IMR-90 (cell line): ENCODE data around the gene RAPGEF2. TPM values are rescaled to one million over a fixed set of nuclear protein-coding genes. Genes with fewer than 3 reads are reported as not detected.

ENCODE experiments used
- ATAC-seq: fragments of 200-7000 bp; cut with Tn5 transposase; 2 replicates; pipeline ENCODE4 v1.9.1; 2020; ENCODE audit warnings: low read depth, mild to moderate bottlenecking, moderate library complexity
- BruUV-seq: library from RNA; stranded (reverse); fragments of 400-500 nt; replicated peaks from 2 replicates; lab custom pipeline; 2021; lab: Mats Ljungman, UMichigan
- CTCF ChIA-PET: fragments of 300-600 bp; formaldehyde crosslinking; extraction: SDS; loops from one replicate; lab custom pipeline; 2021; ENCODE audit warnings: antibody characterized with exemption; lab: Yijun Ruan, JAX
- POLR2A ChIA-PET: fragments of 300-600 bp; sonication (Branson Sonifier 250); formaldehyde crosslinking; loops from one replicate; lab custom pipeline; 2022; ENCODE audit warnings: antibody characterized with exemption; ENCODE audit not compliant: unreplicated experiment; lab: Charles Lee
- DNase-seq: peaks from one replicate; pipeline ENCODE4 v3.0.0; 2013
- H2AFZ ChIP-seq: replicated peaks from 2 replicates; pipeline ENCODE3; 2013; ENCODE audit warnings: low read length, mild to moderate bottlenecking; ENCODE audit not compliant: poor library complexity
- H2AK5ac ChIP-seq: 2 replicates; pipeline ENCODE4 v1.6.1; 2013; ENCODE audit warnings: low read depth, low read length, inconsistent platforms
- H2AK9ac ChIP-seq: replicated peaks from 2 replicates; pipeline ENCODE3; 2013; ENCODE audit warnings: mild to moderate bottlenecking, low read depth, low read length, moderate library complexity; ENCODE audit not compliant: poor library complexity
- H2BK120ac ChIP-seq: 2 replicates; pipeline ENCODE4 v1.6.1; 2013; ENCODE audit warnings: low read depth, low read length, inconsistent platforms
- H2BK15ac ChIP-seq: 3 replicates; pipeline ENCODE4 v1.6.1; 2013; ENCODE audit warnings: low read depth, low read length, inconsistent platforms
- H2BK20ac ChIP-seq: 2 replicates; pipeline ENCODE4 v1.6.1; 2013; ENCODE audit warnings: low read depth, mild to moderate bottlenecking, inconsistent platforms, low read length, moderate library complexity
- H2BK5ac ChIP-seq: 2 replicates; pipeline ENCODE4 v1.6.1; 2013; ENCODE audit warnings: mild to moderate bottlenecking, low read depth, low read length, inconsistent platforms; ENCODE audit not compliant: poor library complexity, severe bottlenecking
- H3K14ac ChIP-seq: replicated peaks from 2 replicates; pipeline ENCODE4 v1.6.1; 2013; ENCODE audit warnings: low read depth, low read length, inconsistent platforms
- H3K18ac ChIP-seq: 2 replicates; pipeline ENCODE4 v1.6.1; 2013; ENCODE audit warnings: low read depth, low read length, control low read depth
- H3K23ac ChIP-seq: 2 replicates; pipeline ENCODE4 v1.6.1; 2013; ENCODE audit warnings: low read depth, low read length, inconsistent platforms
- H3K27ac ChIP-seq: 2 replicates; pipeline ENCODE4 v1.5.1; 2013; ENCODE audit warnings: mild to moderate bottlenecking, control low read depth, low read length; ENCODE audit not compliant: insufficient read depth
- H3K27me3 ChIP-seq: 2 replicates; pipeline ENCODE4 v1.6.1; 2013; ENCODE audit warnings: low read length; ENCODE audit not compliant: control insufficient read depth, insufficient read depth
- H3K36me3 ChIP-seq: 2 replicates; pipeline ENCODE4 v1.6.1; 2013; ENCODE audit warnings: low read length, mixed read lengths; ENCODE audit not compliant: control insufficient read depth, insufficient read depth
- H3K4ac ChIP-seq: 2 replicates; pipeline ENCODE4 v1.6.1; 2013; ENCODE audit warnings: low read depth, low read length, inconsistent platforms
- H3K4me1 ChIP-seq: 2 replicates; pipeline ENCODE4 v1.6.1; 2013; ENCODE audit warnings: low read length, mixed read lengths; ENCODE audit not compliant: control insufficient read depth, insufficient read depth
- H3K4me2 ChIP-seq: 2 replicates; pipeline ENCODE4 v1.6.1; 2013; ENCODE audit warnings: low read depth, mild to moderate bottlenecking, control low read depth, low read length, moderate library complexity
- H3K4me3 ChIP-seq: 2 replicates; pipeline ENCODE4 v1.5.1; 2013; ENCODE audit warnings: low read depth, mild to moderate bottlenecking, control low read depth, low read length, moderate library complexity; ENCODE audit not compliant: insufficient read depth
- H3K56ac ChIP-seq: 2 replicates; pipeline ENCODE4 v1.6.1; 2013; ENCODE audit warnings: low read length, inconsistent platforms; ENCODE audit not compliant: insufficient read depth; ENCODE audit errors: extremely low read depth
- H3K79me1 ChIP-seq, 2 experiments: 2 replicates each; pipeline ENCODE4 v1.6.1; 2013; ENCODE audit warnings: low read length in 2 of 2, inconsistent platforms in 1 of 2, low read depth in 1 of 2
- H3K9ac ChIP-seq: 2 replicates; pipeline ENCODE4 v1.6.1; 2013; ENCODE audit warnings: low read depth, low read length, control low read depth
- H3K9me1 ChIP-seq: 2 replicates; pipeline ENCODE4 v1.6.1; 2013; ENCODE audit warnings: low read length, inconsistent platforms; ENCODE audit not compliant: insufficient read depth
- H3K9me3 ChIP-seq: 2 replicates; pipeline ENCODE4 v1.6.1; 2013; ENCODE audit warnings: low read length; ENCODE audit not compliant: control insufficient read depth, insufficient read depth
- H4K20me1 ChIP-seq: 2 replicates; pipeline ENCODE4 v1.6.1; 2013; ENCODE audit warnings: low read length, inconsistent platforms; ENCODE audit not compliant: insufficient read depth
- H4K5ac ChIP-seq: 2 replicates; pipeline ENCODE4 v1.6.1; 2013; ENCODE audit warnings: mild to moderate bottlenecking, low read depth, low read length, control low read depth
- H4K8ac ChIP-seq, 2 experiments: 2 replicates each; pipeline ENCODE4 v1.6.1; 2013; ENCODE audit warnings: low read depth in 2 of 2, low read length in 2 of 2, control low read depth in 1 of 2, inconsistent platforms in 1 of 2
- H4K91ac ChIP-seq: 2 replicates; pipeline ENCODE4 v1.6.1; 2013; ENCODE audit warnings: low read depth, low read length, inconsistent platforms; ENCODE audit not compliant: insufficient read depth
- CEBPB ChIP-seq: IDR thresholded peaks from 2 replicates; pipeline ENCODE4 v1.6.1; 2012; ENCODE audit warnings: low read depth, low read length, improper control_type of control experiment
- MAFK ChIP-seq: IDR thresholded peaks from 2 replicates; pipeline ENCODE4 v1.6.1; 2012; ENCODE audit warnings: low read depth, low read length, improper control_type of control experiment
- MAZ ChIP-seq: IDR thresholded peaks from 2 replicates; pipeline ENCODE4 v1.6.1; 2012; ENCODE audit warnings: low read depth, mild to moderate bottlenecking, low read length, improper control_type of control experiment, moderate library complexity, borderline replicate concordance
- RAD21 ChIP-seq: IDR thresholded peaks from 2 replicates; pipeline ENCODE4 v1.6.1; 2012; ENCODE audit warnings: low read length, improper control_type of control experiment
- USF2 ChIP-seq: fragments of 150-350 bp; IDR thresholded peaks from 2 replicates; pipeline ENCODE4 v1.6.1; 2017; ENCODE audit warnings: mild to moderate bottlenecking, antibody characterized with exemption, low read length, low read depth
- WGBS, 2 experiments: methylation state at CpG; one replicate each; pipeline versions ENCODE4 v1.1.5 to v1.1.7; 2013; ENCODE audit warnings: missing lambda C conversion rate in 2 of 2; ENCODE audit not compliant: insufficient read length in 1 of 2; ENCODE audit errors: extremely low coverage in 2 of 2; 5-methylcytosine and 5-hydroxymethylcytosine counted together
- dilution Hi-C: fragments of 300-500 bp; cut with HindIII; formaldehyde crosslinking; loops from one replicate; pipeline ENCODE4 v1.14.3; 2018; ENCODE audit warnings: low sequenced_read_pairs; ENCODE audit not compliant: unreplicated experiment
- in situ Hi-C: fragments of 300-500 bp; cut with MboI; formaldehyde crosslinking; loops from 3 replicates; pipeline ENCODE4 v1.14.3; 2019; ENCODE audit warnings: low sequenced_read_pairs, inconsistent platforms, mixed read lengths
- intact Hi-C: fragments of 100-400 bp; cut with micrococcal nuclease; formaldehyde crosslinking; loops from 2 replicates; pipeline ENCODE4 v1.10.0; 2022
- polyA plus RNA-seq, 3 experiments: library from polyadenylated mRNA; depleted of rRNA; stranded (reverse); fragments of >200 nt; gene quantifications; 2 replicates each; pipeline ENCODE4 v1.2.3, GENCODE V29; 2012; ENCODE audit warnings: low replicate concordance in 1 of 3
- total RNA-seq: library from RNA; depleted of rRNA; stranded (reverse); fragments of >200 nt; gene quantifications from 2 replicates; pipeline ENCODE4 v1.2.3, GENCODE V29; 2012

The RAPGEF2 gene
- total and polyA plus RNA-seq, 2 of the 4 experiments (the other 2 are of a cell fraction): 27.6 to 109 TPM

GRCh38 chr4:159175085-159175988, 72.5 kb downstream of the RAPGEF2 start (continued):
- TF ChIP-seq USF2 (no peak), RAD21 (peak; percentile 96)

- POLR2A ChIA-PET: no interaction called here
- Histone ChIP-seq H3K14ac (peak overlapping the region; percentile 80), H3K4me1 (peaks cover 15% of the 10 kb centered on the region), H3K27ac (peak overlapping the region; percentile 26; the same call in 1 of the 2 replicates), H3K9ac (peak overlapping the region; percentile 46; the same call in 1 of the 2 replicates), H3K9me1 (peaks cover 12% of the 10 kb centered on the region), H3K18ac (peak overlapping the region; percentile 31), H2BK20ac (peak overlapping the region; percentile 30), H3K56ac (peak overlapping the region; percentile 23), H2BK5ac (peak overlapping the region; percentile 60), H3K4ac (peak overlapping the region; percentile 48), H3K79me1 (peaks cover 25 to 60% of the 10 kb centered on the region in 2 experiments; a peak in 3 of 4 replicates), H4K20me1 (peaks cover 20% of the 10 kb centered on the region), H3K4me2 (peak overlapping the region; percentile 97), H2BK15ac (peak overlapping the region; percentile 42; the same call in 1 of the 3 replicates), H2AK9ac (peak overlapping the region; percentile 55), H2AFZ (peak overlapping the region; percentile 65), H4K5ac (peak overlapping the region; percentile 27), H3K9me3 (no peaks in the 10 kb centered on the region), H3K36me3 (no peaks in the 10 kb centered on the region), H2BK120ac (peak overlapping the region; percentile 49), H2AK5ac (peak overlapping the region; percentile 88), H3K4me3 (no peak overlapping the region), H4K91ac (peak overlapping the region; percentile 49), H3K27me3 (no peaks in the 10 kb centered on the region), H3K23ac (peak overlapping the region; percentile 19), H4K8ac (peak overlapping the region in 1 of 2 experiments; percentile 56; a peak in 2 of 4 replicates)
- TF ChIP-seq USF2 (no peak), RAD21 (no peak), CEBPB (no peak), MAFK (no peak), MAZ (no peak)
- dilution Hi-C loops: no loop called here
- BruUV-seq: no TSS peak
- peak; percentile 7; the same call in 1 of the 2 replicates for ATAC-seq
- DNase-seq: no peak
- intact Hi-C loops: loop anchor here (1.0 to 5.0 kb wide), 7 partner anchors 27 to 444 kb away; partner anchors contain the start of gene RAPGEF2
- CTCF ChIA-PET: interaction anchor here (0.6 kb wide), 1 partner anchor 308 kb away, joined by 3 read pairs; no protein-coding TSS in a partner anchor
- in situ Hi-C loops: loop anchor here (5.0 to 25.0 kb wide), 2 partner anchors 314 to 914 kb away; no protein-coding TSS in a partner anchor
- no CpG with 5 or more reads among the region's 4 CpGs for WGBS, 2 experiments
These were observed 73.1 kb downstream of the RAPGEF2 start for GRCh38 chr4:159175989-159176375.
